Adrenal gland (tissue), 5 donors: ENCODE data around the gene ST3GAL3.

Source experiments
- CTCF ChIP-seq, 6 experiments: fragments of 450-650 bp in 4 of 6; fragments of 200-600 bp in 2 of 6; sonication (generic) in 1 of 6; IDR thresholded peaks; 1 replicate in 5 of 6; 2 replicates in 1 of 6; pipeline versions ENCODE4 v1.5.1 to v1.8.0; 2016 to 2021; ENCODE audit warnings: antibody characterized with exemption in 6 of 6, mild to moderate bottlenecking in 2 of 6, moderate library complexity in 1 of 6
- POLR2A ChIP-seq, 2 donors: fragments of 450-650 bp; IDR thresholded peaks; one replicate each; pipeline ENCODE4 v1.6.1; 2017; ENCODE audit warnings: antibody characterized with exemption in 2 of 2, mild to moderate bottlenecking in 2 of 2, moderate library complexity in 1 of 2
- donor health status: DM: no; HTN: no; CAD: no.

- TF ChIP-seq CTCF (IDR thresholded peaks at IDR 0.05) (no peak), POLR2A (IDR thresholded peaks at IDR 0.05) (no peak)
Measured at GRCh38 chr1:43968348-43968948, 261.1 kb downstream of the ST3GAL3 start.
